A673 (cell line): Measurements from ENCODE around the gene C4B. TPM values are rescaled to one million over a fixed set of nuclear protein-coding genes. Genes with fewer than 3 reads are reported as not detected.
"Not testable (repeated sequence)": the region's sequence is repeated elsewhere in the genome, so short reads cannot be mapped to it uniquely, and the experiment has no call there.

ENCODE experiments used
- BruUV-seq: library from RNA; stranded (reverse); fragments of 400-500 nt; replicated peaks from 2 replicates; lab custom pipeline; 2021; lab: Mats Ljungman, UMichigan
- CTCF ChIA-PET: fragments of 300-600 bp; sonication (Branson Sonifier 250); formaldehyde crosslinking; loops from one replicate; lab custom pipeline; 2022; ENCODE audit warnings: antibody characterized with exemption; lab: Charles Lee
- POLR2A ChIA-PET: fragments of 300-600 bp; sonication (Branson Sonifier 250); formaldehyde crosslinking; loops from one replicate; lab custom pipeline; 2022; ENCODE audit warnings: antibody characterized with exemption; ENCODE audit not compliant: low non-redundant PET; lab: Charles Lee
- DNase-seq: peaks from one replicate; pipeline ENCODE4 v3.0.0-alpha.2; 2015; ENCODE audit warnings: low spot score
- H3K27ac ChIP-seq: fragments of 200-600 bp; sonication (generic); 2 replicates; pipeline ENCODE4 v1.5.1; 2016; ENCODE audit warnings: mixed run types, low read depth, mild to moderate bottlenecking, mixed read lengths, antibody characterized with exemption, low read length; ENCODE audit not compliant: poor library complexity, severe bottlenecking
- H3K27me3 ChIP-seq: fragments of 200-600 bp; sonication (generic); replicated peaks from 2 replicates; pipeline ENCODE4 v1.6.1; 2017; ENCODE audit warnings: mixed run types, low read depth, mild to moderate bottlenecking, mixed read lengths, antibody characterized with exemption, low read length; ENCODE audit not compliant: insufficient read depth, poor library complexity
- H3K36me3 ChIP-seq: fragments of 200-600 bp; sonication (generic); 2 replicates; pipeline ENCODE4 v1.6.1; 2016; ENCODE audit warnings: mixed run types, mild to moderate bottlenecking, mixed read lengths, antibody characterized with exemption, low read length; ENCODE audit not compliant: insufficient read depth, poor library complexity, severe bottlenecking
- H3K4me1 ChIP-seq: fragments of 200-600 bp; sonication (generic); 2 replicates; pipeline ENCODE4 v1.6.1; 2017; ENCODE audit warnings: mixed run types, mild to moderate bottlenecking, mixed read lengths, antibody characterized with exemption, low read length; ENCODE audit not compliant: insufficient read depth, poor library complexity, severe bottlenecking
- H3K4me3 ChIP-seq: fragments of 200-600 bp; sonication (generic); 2 replicates; pipeline ENCODE4 v1.5.1; 2016; ENCODE audit warnings: low read depth, mixed run types, mild to moderate bottlenecking, mixed read lengths, low read length; ENCODE audit not compliant: poor library complexity, severe bottlenecking
- H3K9me3 ChIP-seq: fragments of 200-600 bp; sonication (generic); 2 replicates; pipeline ENCODE4 v1.6.1; 2016; ENCODE audit warnings: mixed run types, low read depth, mild to moderate bottlenecking, mixed read lengths, antibody characterized with exemption, low read length; ENCODE audit not compliant: poor library complexity, severe bottlenecking
- EZH2 ChIP-seq: fragments of 200-600 bp; sonication (generic); IDR thresholded peaks from 2 replicates; pipeline ENCODE4 v1.6.1; 2017; ENCODE audit warnings: borderline replicate concordance, low read depth, mild to moderate bottlenecking, mixed read lengths, antibody characterized with exemption, low read length; ENCODE audit not compliant: poor library complexity, severe bottlenecking
- intact Hi-C: fragments of 100-400 bp; cut with micrococcal nuclease; formaldehyde crosslinking; loops from one replicate; pipeline ENCODE4 v1.10.0; 2022; ENCODE audit not compliant: unreplicated experiment
- total RNA-seq: library from RNA; stranded (reverse); gene quantifications from 2 replicates; pipeline ENCODE4 v1.2.3, GENCODE V29; 2021
- TF ChIP-seq, protein P1 (sequence below): fragments of 300-800, 200-600 bp; sonication (generic); conservative IDR thresholded peaks from 2 replicates; pipeline ENCODE4 v1.5.1; 2017; ENCODE audit warnings: low read depth, mild to moderate bottlenecking, antibody characterized with exemption, low read length, moderate library complexity, mixed read lengths

C4B gene
- total RNA-seq, 1 experiment from 2014 or later = 2.2 TPM

DNA sequence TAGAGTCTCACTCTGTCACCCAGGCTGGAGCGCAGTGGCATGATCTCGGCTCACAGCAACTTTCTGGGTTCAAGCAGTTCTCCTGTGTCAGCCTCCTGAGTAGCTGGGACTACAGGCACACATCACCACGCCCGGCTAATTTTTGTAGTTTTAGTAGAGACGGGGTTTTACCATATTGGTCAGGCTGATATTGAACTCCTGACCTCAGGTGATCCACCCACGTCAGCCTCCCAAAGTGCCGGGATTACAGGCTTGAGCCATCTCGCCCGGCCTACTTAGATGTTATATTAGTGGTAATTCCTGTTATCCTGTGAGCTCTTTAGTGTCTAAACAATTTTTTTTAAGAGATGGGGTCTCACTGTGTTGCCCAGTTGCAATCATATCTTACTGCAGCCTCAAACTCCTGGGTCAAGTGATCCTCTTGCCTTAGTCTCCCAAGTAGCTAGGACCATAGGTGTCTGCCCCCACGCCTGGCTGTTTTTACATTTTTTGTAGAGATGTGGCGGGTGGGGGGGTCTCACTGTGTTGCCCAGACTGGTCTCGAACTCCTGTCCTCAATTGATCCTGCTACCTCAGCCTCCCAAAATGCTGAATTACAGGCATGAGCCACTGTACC, 36.7 kb upstream of the C4B start:
- ChIA-PET CTCF (interaction anchor here (0.6 kb wide), 1 partner anchor 95 kb away, joined by 3 read pairs; no protein-coding TSS in a partner anchor), POLR2A (no interaction called here)
- no peaks in the 10 kb centered on the region for H3K36me3 ChIP-seq
- no peak for DNase-seq
- TF ChIP-seq, protein P1, sequence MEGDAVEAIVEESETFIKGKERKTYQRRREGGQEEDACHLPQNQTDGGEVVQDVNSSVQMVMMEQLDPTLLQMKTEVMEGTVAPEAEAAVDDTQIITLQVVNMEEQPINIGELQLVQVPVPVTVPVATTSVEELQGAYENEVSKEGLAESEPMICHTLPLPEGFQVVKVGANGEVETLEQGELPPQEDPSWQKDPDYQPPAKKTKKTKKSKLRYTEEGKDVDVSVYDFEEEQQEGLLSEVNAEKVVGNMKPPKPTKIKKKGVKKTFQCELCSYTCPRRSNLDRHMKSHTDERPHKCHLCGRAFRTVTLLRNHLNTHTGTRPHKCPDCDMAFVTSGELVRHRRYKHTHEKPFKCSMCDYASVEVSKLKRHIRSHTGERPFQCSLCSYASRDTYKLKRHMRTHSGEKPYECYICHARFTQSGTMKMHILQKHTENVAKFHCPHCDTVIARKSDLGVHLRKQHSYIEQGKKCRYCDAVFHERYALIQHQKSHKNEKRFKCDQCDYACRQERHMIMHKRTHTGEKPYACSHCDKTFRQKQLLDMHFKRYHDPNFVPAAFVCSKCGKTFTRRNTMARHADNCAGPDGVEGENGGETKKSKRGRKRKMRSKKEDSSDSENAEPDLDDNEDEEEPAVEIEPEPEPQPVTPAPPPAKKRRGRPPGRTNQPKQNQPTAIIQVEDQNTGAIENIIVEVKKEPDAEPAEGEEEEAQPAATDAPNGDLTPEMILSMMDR = no peak
- no peak for TF ChIP-seq EZH2
- H3K4me1 ChIP-seq = peaks cover 8% of the 10 kb centered on the region
- intact Hi-C loops = no loop called here
- H3K4me3 ChIP-seq = no peak overlapping the region
- H3K27ac ChIP-seq = no peak overlapping the region
- no peaks in the 10 kb centered on the region for H3K9me3 ChIP-seq
- BruUV-seq = no TSS peak
- H3K27me3 ChIP-seq = no peaks in the 10 kb centered on the region

DNA sequence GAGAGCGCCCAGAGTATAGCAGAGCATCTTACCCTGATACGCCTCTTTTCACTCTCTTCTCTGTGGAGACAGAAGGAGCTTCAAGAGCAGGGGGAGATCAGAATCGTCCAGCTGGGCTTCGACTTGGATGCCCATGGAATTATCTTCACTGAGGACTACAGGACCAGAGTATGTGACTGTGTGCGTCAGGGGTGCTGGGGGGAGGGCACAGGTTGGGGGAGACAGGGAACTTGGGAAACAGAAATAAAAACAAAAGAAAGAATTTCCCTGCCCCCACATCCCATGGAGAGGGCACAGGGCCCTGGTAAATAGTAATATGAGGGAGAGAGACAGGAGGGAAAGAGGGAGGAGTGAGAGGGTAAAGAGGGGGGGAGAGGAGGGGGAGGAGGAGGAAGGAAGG, 35.8 kb upstream of the C4B start:
- POLR2A ChIA-PET = no interaction called here
- intact Hi-C loops = no loop called here
- no peaks in the 10 kb centered on the region for H3K9me3 ChIP-seq
- H3K36me3 ChIP-seq = no peaks in the 10 kb centered on the region
- no peaks in the 10 kb centered on the region for H3K4me1 ChIP-seq
- no TSS peak for BruUV-seq
- TF ChIP-seq EZH2 = no peak
- TF ChIP-seq, protein P1 = no peak
- H3K4me3 ChIP-seq = no peak overlapping the region
- no peaks in the 10 kb centered on the region for H3K27me3 ChIP-seq
- no peak for DNase-seq
- CTCF ChIA-PET = no interaction called here
- H3K27ac ChIP-seq = no peak overlapping the region

DNA sequence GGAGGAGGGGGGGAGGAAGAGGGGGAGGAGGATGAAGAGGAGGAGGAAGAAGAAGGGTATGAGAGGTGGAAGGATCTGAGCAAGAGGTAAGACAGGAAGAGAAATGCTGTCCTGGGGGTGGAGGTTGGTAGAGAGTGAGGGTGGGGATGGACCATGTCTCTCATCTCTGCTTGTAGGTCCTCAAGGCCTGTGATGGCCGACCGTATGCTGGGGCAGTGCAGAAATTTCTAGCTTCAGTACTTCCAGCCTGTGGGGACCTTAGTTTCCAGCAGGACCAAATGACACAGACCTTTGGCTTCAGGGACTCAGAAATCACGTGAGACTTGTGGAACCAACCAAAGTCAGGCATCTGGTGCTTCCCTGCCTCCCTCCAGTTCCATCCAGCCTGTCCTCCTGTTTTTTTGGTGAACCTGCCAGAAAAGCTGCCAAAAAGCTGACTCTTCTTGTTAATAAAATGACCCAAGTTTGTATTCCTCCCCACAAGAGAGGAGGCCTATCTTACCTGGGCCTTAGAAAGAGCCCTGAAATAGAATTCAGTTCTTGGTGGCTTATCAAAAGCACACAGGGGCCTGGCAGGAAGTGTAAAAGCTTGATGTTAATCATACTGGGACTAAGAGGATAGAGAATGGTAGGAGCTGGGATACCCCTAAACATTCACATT, 35.2 kb upstream of the C4B start:
- Histone ChIP-seq H3K36me3 (no peaks in the 10 kb centered on the region), H3K4me3 (no peak overlapping the region), H3K27me3 (no peaks in the 10 kb centered on the region), H3K27ac (no peak overlapping the region), H3K9me3 (no peaks in the 10 kb centered on the region), H3K4me1 (no peaks in the 10 kb centered on the region)
- ChIA-PET CTCF (interaction anchor here (0.6 kb wide), 1 partner anchor 283 kb away, joined by 4 read pairs; no protein-coding TSS in a partner anchor), POLR2A (no interaction called here)
- BruUV-seq = no TSS peak
- intact Hi-C loops = no loop called here
- DNase-seq = no peak
- TF ChIP-seq EZH2 = no peak
- TF ChIP-seq, protein P1 = no peak

DNA sequence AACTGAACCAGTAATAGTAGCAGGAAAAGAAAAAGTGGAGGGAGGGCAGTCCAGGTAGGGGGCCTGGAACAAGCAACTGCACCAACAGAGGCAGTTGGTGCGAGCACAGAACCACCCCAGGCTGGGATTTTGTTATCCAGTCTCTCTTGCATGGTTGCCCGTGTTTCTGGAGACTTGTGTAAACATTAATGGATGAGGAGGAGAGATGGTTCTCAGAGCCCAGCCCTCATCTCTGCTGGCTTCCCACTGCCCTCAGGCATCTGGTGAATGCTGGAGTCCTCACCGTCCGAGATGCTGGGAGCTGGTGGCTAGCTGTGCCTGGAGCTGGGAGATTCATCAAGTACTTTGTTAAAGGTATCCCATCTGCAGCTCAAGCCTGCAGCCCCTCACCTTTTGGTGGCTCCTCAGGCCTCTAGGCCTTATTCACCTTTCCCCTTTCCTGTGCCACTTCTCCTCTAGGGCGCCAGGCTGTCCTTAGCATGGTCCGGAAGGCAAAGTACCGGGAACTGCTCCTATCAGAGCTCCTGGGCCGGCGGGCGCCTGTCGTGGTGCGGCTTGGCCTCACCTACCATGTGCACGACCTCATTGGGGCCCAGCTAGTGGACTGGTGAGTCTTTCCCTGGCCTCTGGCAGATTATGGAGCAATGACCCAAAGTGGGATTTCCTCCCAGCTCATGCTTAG, 34.3 kb upstream of the C4B start:
- H3K27me3 ChIP-seq, POLR2A ChIA-PET: not testable (repeated sequence)

DNA sequence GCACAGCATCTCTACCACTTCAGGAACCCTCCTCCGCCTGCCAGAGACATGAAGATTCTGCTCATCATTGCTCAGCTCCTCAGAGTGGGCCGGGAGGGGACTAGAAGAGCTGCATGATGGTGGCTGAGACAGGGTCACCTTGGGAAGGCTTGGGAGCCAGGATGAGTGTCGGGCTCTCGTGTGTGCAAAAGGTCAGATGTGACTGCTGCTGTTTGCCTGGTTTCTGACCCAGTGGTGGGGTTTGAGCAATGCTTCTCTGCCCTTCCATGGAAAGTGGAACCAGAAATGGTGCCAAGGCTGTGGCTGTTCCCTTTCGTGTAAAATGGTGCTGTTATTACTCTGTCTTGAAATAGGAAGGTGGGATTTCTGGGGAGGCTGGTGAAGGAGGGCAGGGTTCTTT, 33.6 kb upstream of the C4B start:
- BruUV-seq, H3K27ac ChIP-seq, intact Hi-C loops, H3K4me3 ChIP-seq, H3K27me3 ChIP-seq, DNase-seq, POLR2A ChIA-PET, H3K36me3 ChIP-seq, H3K9me3 ChIP-seq, H3K4me1 ChIP-seq, CTCF ChIA-PET: not testable (repeated sequence)

More for the DNA sequence above, 34.3 kb upstream of the C4B start:
- H3K4me1 ChIP-seq, H3K4me3 ChIP-seq, H3K36me3 ChIP-seq, intact Hi-C loops, H3K27ac ChIP-seq, DNase-seq, BruUV-seq, H3K9me3 ChIP-seq, CTCF ChIA-PET: not testable (repeated sequence)
